Keratinocyte (primary cell): Measurements from ENCODE around the gene MTA3. TPM values are rescaled to one million over a fixed set of nuclear protein-coding genes. Genes with fewer than 3 reads are reported as not detected.
A peak's percentile ranks its signal among the peaks of the same experiment; 100 is the strongest.

Source experiments
- DNase-seq: peaks from one replicate; pipeline ENCODE4 v3.0.0-alpha.2; 2011; ENCODE audit warnings: low read depth, missing footprints, low spot score
- FAIRE-seq: peaks from 2 replicates; lab custom pipeline; 2011; peaks lifted over from hg19 to GRCh38; lab: Jason Lieb, UNC
- H2AFZ ChIP-seq: 2 replicates; pipeline ENCODE4 v1.6.0; 2012; ENCODE audit warnings: low read length, control low read depth, inconsistent platforms; ENCODE audit not compliant: control insufficient read depth
- H3K27ac ChIP-seq: 2 replicates; pipeline ENCODE4 v1.5.1; 2011; ENCODE audit warnings: low read length; ENCODE audit not compliant: control insufficient read depth, insufficient read depth
- H3K27me3 ChIP-seq: 3 replicates; pipeline ENCODE4 v1.6.0; 2011; ENCODE audit warnings: low read length; ENCODE audit not compliant: control insufficient read depth, insufficient read depth; ENCODE audit errors: extremely low read depth
- H3K36me3 ChIP-seq, 2 experiments: 2 replicates in 1 of 2; 3 replicates in 1 of 2; pipeline ENCODE4 v1.5.1; 2011; ENCODE audit warnings: low read length in 2 of 2, mild to moderate bottlenecking in 1 of 2; ENCODE audit not compliant: control insufficient read depth in 2 of 2, insufficient read depth in 2 of 2; ENCODE audit errors: extremely low read depth in 1 of 2
- H3K4me1 ChIP-seq: 3 replicates; pipeline ENCODE4 v1.5.1; 2011; ENCODE audit warnings: low read length; ENCODE audit not compliant: control insufficient read depth, insufficient read depth; ENCODE audit errors: extremely low read depth
- H3K4me2 ChIP-seq: 3 replicates; pipeline ENCODE4 v1.6.0; 2011; ENCODE audit warnings: low read depth, low read length; ENCODE audit not compliant: control insufficient read depth, insufficient read depth; ENCODE audit errors: extremely low read depth
- H3K4me3 ChIP-seq, 3 experiments: fragments of 200-600 bp in 1 of 3; sonication (generic) in 1 of 3; 2 replicates in 2 of 3; 3 replicates in 1 of 3; pipeline ENCODE4 v1.5.1; 2011 to 2016; ENCODE audit warnings: low read length in 3 of 3, mild to moderate bottlenecking in 3 of 3, control low read depth in 2 of 3, inconsistent platforms in 1 of 3, low read depth in 1 of 3, mixed read lengths in 1 of 3, mixed run types in 1 of 3, moderate library complexity in 1 of 3; ENCODE audit not compliant: control insufficient read depth in 2 of 3, insufficient read depth in 2 of 3; ENCODE audit errors: extremely low read depth in 1 of 3
- H3K79me2 ChIP-seq: 2 replicates; pipeline ENCODE4 v1.6.0; 2012; ENCODE audit warnings: low read length; ENCODE audit not compliant: control insufficient read depth, insufficient read depth
- H3K9ac ChIP-seq: 3 replicates; pipeline ENCODE4 v1.6.0; 2011; ENCODE audit warnings: low read length; ENCODE audit not compliant: control insufficient read depth, insufficient read depth; ENCODE audit errors: extremely low read depth
- H3K9me1 ChIP-seq: 3 replicates; pipeline ENCODE4 v1.6.0; 2011; ENCODE audit warnings: low read length; ENCODE audit not compliant: control insufficient read depth, insufficient read depth; ENCODE audit errors: extremely low read depth
- H3K9me3 ChIP-seq: 2 replicates; pipeline ENCODE4 v1.5.1; 2012; ENCODE audit warnings: low read depth, low read length; ENCODE audit not compliant: control insufficient read depth
- H4K20me1 ChIP-seq: 3 replicates; pipeline ENCODE4 v1.6.0; 2011; ENCODE audit warnings: low read length; ENCODE audit not compliant: control insufficient read depth, insufficient read depth; ENCODE audit errors: extremely low read depth
- EZH2 ChIP-seq: IDR thresholded peaks from one replicate; pipeline ENCODE4 v1.6.1; 2012; ENCODE audit warnings: inconsistent platforms, mild to moderate bottlenecking, low read length, moderate library complexity
- dilution Hi-C: fragments of 300-500 bp; cut with MboI; formaldehyde crosslinking; loops from one replicate; pipeline ENCODE4 v1.7.0; 2020; ENCODE audit warnings: low sequenced_read_pairs; ENCODE audit not compliant: extremely low pct_ligation_motif_present
- polyA plus RNA-seq, 5 experiments: library from polyadenylated mRNA; depleted of rRNA in 3 of 5; stranded (reverse) in 3 of 5; stranded (forward) in 1 of 5; unstranded in 1 of 5; fragments of >200 nt; gene quantifications; 1 replicate in 1 of 5; 2 replicates in 3 of 5; 3 replicates in 1 of 5; pipeline versions ENCODE4 v1.2.1 to v1.2.3, GENCODE V29; 2011 to 2012; ENCODE audit warnings: missing spikeins in 2 of 5, low read depth in 1 of 5, low replicate concordance in 1 of 5
- TF ChIP-seq, protein P1 (sequence below), 3 experiments: IDR thresholded peaks in 1 of 3; conservative IDR thresholded peaks in 1 of 3; optimal IDR thresholded peaks in 1 of 3; 2 replicates in 2 of 3; 3 replicates in 1 of 3; pipeline versions ENCODE3 to v1.5.1; 2011; ENCODE audit warnings: low read length in 3 of 3, mild to moderate bottlenecking in 3 of 3, moderate library complexity in 2 of 3, control low read depth in 1 of 3, inconsistent platforms in 1 of 3; ENCODE audit not compliant: insufficient read depth in 2 of 3; ENCODE audit errors: extremely low read depth in 1 of 3

Gene MTA3
- polyA plus RNA-seq, 1 donor (not counting 4 experiments of a cell fraction or from before 2014, with no cell fraction given) = 34.3 TPM

DNA sequence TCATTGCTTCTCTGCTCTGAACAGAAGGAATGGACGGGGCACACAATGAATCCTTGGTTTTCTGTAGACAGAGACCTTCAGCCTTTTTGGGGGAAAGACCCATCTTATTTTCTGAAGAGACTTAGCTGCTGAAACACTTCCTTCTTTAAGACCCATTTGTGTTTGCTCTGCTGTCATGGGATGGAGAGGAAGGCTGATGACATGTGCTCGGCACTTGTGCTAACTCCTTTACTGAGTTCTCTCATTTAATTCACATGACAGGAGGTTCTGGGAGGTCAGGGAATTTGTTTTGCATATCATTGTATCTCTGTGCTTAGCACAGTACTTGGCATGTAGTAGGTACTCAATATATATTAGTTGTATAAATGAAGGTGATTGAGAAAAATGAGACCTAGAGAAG, 156.5 kb downstream of the MTA3 start:
- peaks cover 6% of the 10 kb centered on the region for H3K4me1 ChIP-seq
- H4K20me1 ChIP-seq = no peaks in the 10 kb centered on the region
- H3K9me1 ChIP-seq = no peaks in the 10 kb centered on the region
- H3K9me3 ChIP-seq = no peaks in the 10 kb centered on the region
- H3K9ac ChIP-seq = no peak overlapping the region
- H3K27ac ChIP-seq = no peak overlapping the region
- H3K27me3 ChIP-seq = no peaks in the 10 kb centered on the region
- H3K4me3 ChIP-seq = no peak overlapping the region
- TF ChIP-seq, protein P1, sequence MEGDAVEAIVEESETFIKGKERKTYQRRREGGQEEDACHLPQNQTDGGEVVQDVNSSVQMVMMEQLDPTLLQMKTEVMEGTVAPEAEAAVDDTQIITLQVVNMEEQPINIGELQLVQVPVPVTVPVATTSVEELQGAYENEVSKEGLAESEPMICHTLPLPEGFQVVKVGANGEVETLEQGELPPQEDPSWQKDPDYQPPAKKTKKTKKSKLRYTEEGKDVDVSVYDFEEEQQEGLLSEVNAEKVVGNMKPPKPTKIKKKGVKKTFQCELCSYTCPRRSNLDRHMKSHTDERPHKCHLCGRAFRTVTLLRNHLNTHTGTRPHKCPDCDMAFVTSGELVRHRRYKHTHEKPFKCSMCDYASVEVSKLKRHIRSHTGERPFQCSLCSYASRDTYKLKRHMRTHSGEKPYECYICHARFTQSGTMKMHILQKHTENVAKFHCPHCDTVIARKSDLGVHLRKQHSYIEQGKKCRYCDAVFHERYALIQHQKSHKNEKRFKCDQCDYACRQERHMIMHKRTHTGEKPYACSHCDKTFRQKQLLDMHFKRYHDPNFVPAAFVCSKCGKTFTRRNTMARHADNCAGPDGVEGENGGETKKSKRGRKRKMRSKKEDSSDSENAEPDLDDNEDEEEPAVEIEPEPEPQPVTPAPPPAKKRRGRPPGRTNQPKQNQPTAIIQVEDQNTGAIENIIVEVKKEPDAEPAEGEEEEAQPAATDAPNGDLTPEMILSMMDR (optimal IDR thresholded peaks at IDR 0.05 in 1 of 3, IDR thresholded peaks at IDR 0.05 in 1 of 3, conservative IDR thresholded peaks at IDR 0.05 in 1 of 3; ENCODE audit: extremely low read depth in 1 of 3, insufficient read depth in 2 of 3, low read length in 3 of 3) = no peak
- no peak for TF ChIP-seq EZH2
- no peak overlapping the region for H2AFZ ChIP-seq
- dilution Hi-C loops = no loop called here
- FAIRE-seq = no peak
- H3K4me2 ChIP-seq = no peak overlapping the region
- no peaks in the 10 kb centered on the region for H3K79me2 ChIP-seq
- H3K36me3 ChIP-seq = no peaks in the 10 kb centered on the region
- DNase-seq = no peak

DNA sequence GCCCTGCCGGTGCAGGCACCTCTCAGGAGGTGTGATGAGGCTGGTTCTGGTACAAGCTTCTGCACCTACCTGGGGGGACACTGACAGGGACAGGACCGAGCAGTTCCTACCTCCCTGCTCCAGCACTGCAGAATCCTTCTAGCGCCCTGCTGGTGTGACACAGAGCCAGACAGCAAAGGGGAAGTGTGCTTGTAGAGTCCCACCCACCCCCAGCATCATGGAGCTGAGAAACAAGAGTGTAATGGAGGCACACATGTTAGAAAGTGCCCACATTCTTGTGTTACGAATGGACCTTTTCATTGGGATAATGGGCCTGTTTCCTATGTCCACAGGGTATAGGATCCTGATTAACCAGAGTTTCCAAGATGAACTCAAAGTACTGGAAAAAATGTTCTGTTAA, 157.2 kb downstream of the MTA3 start:
- no peak overlapping the region for H3K4me2 ChIP-seq
- no peaks in the 10 kb centered on the region for H4K20me1 ChIP-seq
- TF ChIP-seq, protein P1 (optimal IDR thresholded peaks at IDR 0.05 in 1 of 3, IDR thresholded peaks at IDR 0.05 in 1 of 3, conservative IDR thresholded peaks at IDR 0.05 in 1 of 3; ENCODE audit: extremely low read depth in 1 of 3, insufficient read depth in 2 of 3, low read length in 3 of 3) = no peak
- no peak for TF ChIP-seq EZH2
- dilution Hi-C loops = no loop called here
- H3K4me1 ChIP-seq = peaks cover 6% of the 10 kb centered on the region
- H3K9me1 ChIP-seq = no peaks in the 10 kb centered on the region
- H3K27me3 ChIP-seq = no peaks in the 10 kb centered on the region
- no peaks in the 10 kb centered on the region for H3K79me2 ChIP-seq
- no peaks in the 10 kb centered on the region for H3K36me3 ChIP-seq
- no peak overlapping the region for H3K9ac ChIP-seq
- FAIRE-seq (no peak), DNase-seq (peak; percentile 13)
- no peaks in the 10 kb centered on the region for H3K9me3 ChIP-seq
- peak overlapping the region; percentile 17 for H2AFZ ChIP-seq
- no peak overlapping the region for H3K27ac ChIP-seq
- H3K4me3 ChIP-seq = no peak overlapping the region
